VCaP (cell line): ENCODE data around the gene HPGD.

ENCODE experiments used
- H3K27ac ChIP-seq: fragments of 450-650 bp; 2 replicates; pipeline ENCODE4 v1.5.1; 2017
- CTCF ChIP-seq: fragments of 450-650 bp; conservative IDR thresholded peaks from 2 replicates; pipeline ENCODE4 v1.5.1; 2017; ENCODE audit warnings: mild to moderate bottlenecking, moderate library complexity

The HPGD gene

GRCh38 chr4:174526731-174527130 lies 4.4 kb upstream of the HPGD start:
- TF ChIP-seq CTCF: no peak
- H3K27ac ChIP-seq: no peak overlapping the region

- TF ChIP-seq CTCF: no peak
These were observed 2.0 kb upstream of the HPGD start for GRCh38 chr4:174524242-174524641.

DNA sequence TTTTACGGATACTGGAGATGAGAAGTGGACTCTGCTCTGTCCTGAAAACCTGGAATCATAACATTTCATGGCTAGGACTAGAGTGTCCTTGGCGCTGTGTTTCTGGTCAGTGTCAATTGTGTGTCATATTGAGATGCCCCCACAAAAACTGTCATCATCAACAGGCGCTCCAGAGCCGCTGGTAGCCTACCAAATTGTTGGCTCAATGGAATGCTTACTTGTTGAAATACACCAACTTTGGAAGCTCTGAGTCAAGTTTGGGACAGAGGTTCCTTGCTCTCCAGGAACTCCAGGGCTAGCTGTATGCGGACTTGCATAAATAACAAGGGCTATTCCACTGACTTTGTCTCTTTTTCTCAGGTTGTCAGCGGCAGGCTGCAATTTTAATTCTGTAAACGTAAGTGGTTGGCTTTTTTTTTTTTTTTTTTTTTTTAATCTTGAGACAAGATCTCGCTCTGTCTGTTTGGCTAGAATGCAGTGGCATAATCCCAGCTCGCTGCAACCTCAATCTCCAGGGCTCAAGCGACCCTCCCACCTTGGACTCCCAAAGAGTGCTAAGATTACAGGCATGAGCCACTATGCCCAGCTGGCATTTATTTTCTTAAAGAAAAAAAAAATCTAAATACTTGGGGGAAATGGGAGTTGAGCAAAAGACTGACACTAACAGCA lies 871 bp upstream of the HPGD start:
- no peak for TF ChIP-seq CTCF
- peak overlapping the region; percentile 85 for H3K27ac ChIP-seq

More at GRCh38 chr4:174524242-174524641, 2.0 kb upstream of the HPGD start:
- H3K27ac ChIP-seq: no peak overlapping the region

DNA sequence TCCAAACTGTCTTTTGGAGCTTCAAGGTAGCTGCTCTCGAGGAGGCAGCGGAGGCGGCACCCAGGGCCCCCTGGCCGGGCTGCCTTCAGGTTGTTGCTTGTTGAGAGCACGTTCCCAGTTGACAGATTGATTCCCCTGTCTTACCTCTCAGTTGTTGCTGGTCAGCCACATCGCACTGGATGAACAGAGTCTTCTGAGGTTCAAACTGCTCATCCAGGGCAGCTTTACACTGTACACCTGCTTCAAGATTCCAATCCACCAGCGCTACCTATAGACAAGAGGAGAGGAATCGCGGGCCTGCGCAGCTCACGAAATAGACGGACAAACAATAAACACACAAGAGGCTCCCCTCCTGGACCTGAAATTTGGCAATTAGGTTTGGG lies 497 bp downstream of the HPGD start:
- H3K27ac ChIP-seq: peak overlapping the region; percentile 85
- TF ChIP-seq CTCF: peak; percentile 64

DNA sequence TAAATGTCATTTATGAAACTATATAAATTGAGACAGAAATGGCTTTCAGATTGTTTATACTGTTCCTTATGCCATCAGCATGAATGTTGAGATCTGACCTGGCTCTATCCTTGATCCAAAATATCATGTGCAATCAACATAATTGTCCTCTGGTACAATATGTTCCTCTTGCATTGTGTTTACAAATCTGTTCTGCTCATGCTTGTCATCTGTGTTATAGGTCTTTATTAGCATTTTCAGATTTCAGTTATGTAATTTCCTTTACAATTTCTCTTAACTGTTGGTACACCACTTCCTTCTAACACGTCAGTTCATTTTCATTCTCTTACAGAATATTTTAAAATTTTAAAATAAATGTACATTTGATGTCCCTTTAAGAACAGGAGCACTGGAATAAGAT lies 1.6 kb downstream of the HPGD start:
- no peak for TF ChIP-seq CTCF
- peak overlapping the region; percentile 85 for H3K27ac ChIP-seq

- peak overlapping the region; percentile 20; the same call in 1 of the 2 replicates for H3K27ac ChIP-seq
These were observed 4.5 kb downstream of the HPGD start for GRCh38 chr4:174517502-174518445.

More at GRCh38 chr4:174517502-174518445, 4.5 kb downstream of the HPGD start:
- TF ChIP-seq CTCF: no peak
